Stimulated activated CD4-positive, alpha-beta T cell treated with anti-CD3 and anti-CD28 coated beads, Interleukin-1b, Interleukin-23, amount 100 ng/mL, for 48 hours (primary cell): ENCODE data around the gene ZSCAN10.
A peak's percentile ranks its signal among the peaks of the same experiment; 100 is the strongest.
"Not testable (repeated sequence)": the region's sequence is repeated elsewhere in the genome, so short reads cannot be mapped to it uniquely, and the experiment has no call there.

Source experiments
- DNase-seq: peaks from one replicate; pipeline ENCODE4 v3.0.0-alpha.2; 2020

The ZSCAN10 gene

DNA sequence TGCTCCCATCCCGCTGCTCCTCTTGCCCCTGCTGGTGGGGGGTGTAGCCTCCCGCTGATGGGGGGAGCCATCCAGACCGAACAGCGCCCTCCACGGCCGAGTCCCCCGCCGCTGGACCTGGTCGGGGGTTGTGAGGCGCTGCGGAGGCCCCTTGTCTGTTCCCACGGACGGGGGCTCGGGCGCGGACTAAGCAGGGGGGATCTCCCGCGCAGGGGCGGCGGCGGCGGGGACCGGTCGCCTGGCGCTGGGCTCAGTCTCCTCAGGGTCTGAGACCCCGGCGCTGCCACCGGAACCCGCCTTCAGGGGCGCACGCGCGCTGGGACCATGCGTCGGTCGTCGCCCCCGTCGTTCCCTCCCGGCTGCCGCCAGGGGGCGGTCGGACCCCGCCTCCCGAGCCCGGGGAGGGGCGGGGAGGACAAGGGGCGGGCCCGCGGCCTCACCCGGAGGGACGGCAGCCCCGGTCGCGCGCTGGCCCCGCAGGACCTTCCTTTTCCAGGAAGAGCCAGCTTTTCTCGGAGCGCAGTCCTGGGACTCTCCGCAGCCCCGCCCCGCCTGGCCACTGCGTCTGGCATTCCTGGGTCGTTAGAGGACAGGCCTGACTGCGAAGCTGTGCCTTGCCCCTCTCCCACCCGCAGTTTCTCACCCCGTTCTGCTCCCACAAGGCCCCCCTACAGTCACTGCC, 39.9 kb downstream of the ZSCAN10 start:
- DNase-seq: peak; percentile 84

DNA sequence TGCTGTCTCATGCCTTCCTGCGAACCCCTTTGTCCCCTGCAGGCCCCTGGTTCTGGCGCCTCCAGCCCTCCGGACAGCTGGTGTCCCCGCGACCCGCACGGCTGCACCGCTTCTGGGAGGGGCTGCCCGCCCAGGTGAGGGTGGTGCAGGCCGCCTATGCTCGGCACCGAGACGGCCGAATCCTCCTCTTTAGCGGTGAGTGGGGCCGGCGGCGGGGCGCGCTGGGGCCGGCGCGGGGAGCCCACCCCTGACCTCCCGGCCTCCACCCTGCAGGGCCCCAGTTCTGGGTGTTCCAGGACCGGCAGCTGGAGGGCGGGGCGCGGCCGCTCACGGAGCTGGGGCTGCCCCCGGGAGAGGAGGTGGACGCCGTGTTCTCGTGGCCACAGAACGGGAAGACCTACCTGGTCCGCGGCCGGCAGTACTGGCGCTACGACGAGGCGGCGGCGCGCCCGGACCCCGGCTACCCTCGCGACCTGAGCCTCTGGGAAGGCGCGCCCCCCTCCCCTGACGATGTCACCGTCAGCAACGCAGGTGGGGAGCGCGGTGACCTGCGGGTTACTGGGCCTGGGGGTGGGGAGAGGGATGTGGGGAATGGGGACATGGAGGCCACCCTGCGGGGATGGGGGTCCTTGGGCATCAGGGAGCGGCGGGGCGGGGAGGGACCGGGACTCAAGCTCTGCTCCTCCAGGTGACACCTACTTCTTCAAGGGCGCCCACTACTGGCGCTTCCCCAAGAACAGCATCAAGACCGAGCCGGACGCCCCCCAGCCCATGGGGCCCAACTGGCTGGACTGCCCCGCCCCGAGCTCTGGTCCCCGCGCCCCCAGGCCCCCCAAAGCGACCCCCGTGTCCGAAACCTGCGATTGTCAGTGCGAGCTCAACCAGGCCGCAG, 40.7 kb downstream of the ZSCAN10 start:
- DNase-seq: peak; percentile 37

DNA sequence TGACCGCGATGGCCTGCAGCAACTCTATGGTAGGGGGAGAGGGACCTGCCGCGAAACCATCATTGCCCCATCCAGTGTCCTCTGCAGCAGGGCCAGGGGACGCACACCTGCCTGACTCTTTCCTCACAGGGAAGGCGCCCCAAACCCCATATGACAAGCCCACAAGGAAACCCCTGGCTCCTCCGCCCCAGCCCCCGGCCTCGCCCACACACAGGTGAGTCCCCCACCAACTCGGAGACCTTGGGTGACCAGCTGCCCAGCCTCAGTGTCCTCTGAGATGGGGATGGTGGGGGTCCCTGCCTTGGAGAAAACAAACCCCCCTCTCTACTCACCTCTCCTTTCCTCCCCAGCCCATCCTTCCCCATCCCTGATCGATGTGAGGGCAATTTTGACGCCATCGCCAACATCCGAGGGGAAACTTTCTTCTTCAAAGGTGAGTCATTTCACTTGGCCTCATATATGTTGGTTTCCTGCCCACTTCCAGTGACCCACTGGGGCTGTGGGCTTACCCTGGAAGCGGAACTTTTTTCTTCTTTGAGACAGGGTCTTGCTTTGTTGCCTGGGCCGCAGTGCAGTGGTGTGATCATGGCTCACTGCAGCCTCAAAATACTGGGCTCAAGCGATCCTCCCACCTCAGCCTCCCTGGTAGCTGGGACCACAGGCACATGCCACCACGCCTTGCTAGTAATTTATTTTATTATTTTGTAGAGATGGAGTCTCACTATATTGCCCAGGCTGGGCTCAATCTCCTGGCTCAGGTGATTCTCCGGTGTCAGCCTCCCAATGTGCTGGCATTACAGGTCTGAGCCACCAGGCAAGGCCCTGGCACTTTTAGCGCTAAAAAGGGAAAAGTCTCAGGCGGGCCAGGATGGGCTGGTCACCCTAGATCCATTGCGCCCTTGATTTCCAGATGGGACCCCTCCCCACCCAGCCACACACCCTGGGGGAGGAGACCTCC, 41.6 kb downstream of the ZSCAN10 start:
- no peak for DNase-seq

- DNase-seq: no peak
Observed at GRCh38 chr16:3056336-3057180, 42.5 kb downstream of the ZSCAN10 start.

GRCh38 chr16:3055734-3056115, 43.4 kb downstream of the ZSCAN10 start:
- DNase-seq: not testable (repeated sequence)

DNA sequence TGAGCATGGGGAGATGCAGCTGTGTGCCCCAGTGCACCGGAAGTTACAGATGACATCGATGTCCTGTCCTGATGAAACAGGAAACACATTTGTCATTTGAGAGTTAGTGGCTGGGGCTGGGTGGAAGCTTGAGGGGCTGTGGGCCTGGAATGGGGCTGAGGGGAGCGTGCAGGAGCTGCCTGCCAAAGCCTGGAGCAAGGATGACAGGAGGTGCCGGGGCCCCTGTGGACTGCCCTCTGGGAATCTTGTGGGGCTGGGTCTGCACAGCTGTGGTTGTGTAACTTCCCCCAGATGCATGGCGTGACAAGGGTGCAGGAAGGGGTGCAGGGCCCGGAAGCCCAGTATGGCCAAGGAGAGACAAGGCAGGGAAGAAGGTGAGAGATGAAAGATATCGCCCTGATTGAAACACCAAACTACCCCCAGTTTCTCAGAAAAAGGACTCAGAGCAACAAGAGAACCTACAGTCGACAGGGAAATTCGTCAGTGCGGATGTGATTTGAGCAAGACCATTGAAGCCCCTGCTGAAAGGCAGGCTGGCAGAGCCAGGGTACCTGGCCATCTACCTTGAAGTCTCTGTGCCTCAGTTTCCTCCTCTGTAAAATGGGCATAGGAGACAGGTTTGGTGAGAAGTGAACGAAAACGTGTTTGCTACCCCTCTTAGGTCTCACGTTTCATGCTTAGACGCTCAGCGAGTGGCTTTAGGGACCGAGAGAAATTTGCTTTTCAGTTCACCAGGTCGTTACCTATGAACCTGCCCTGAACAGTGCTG, 43.9 kb downstream of the ZSCAN10 start:
- no peak for DNase-seq

GRCh38 chr16:3053330-3053710, 45.8 kb downstream of the ZSCAN10 start:
- not testable (repeated sequence) for DNase-seq

- not testable (repeated sequence) for DNase-seq
Observed at GRCh38 chr16:3052571-3053329, 46.3 kb downstream of the ZSCAN10 start.

- no peak for DNase-seq
Observed at GRCh38 chr16:3051494-3051893, 47.6 kb downstream of the ZSCAN10 start.

DNA sequence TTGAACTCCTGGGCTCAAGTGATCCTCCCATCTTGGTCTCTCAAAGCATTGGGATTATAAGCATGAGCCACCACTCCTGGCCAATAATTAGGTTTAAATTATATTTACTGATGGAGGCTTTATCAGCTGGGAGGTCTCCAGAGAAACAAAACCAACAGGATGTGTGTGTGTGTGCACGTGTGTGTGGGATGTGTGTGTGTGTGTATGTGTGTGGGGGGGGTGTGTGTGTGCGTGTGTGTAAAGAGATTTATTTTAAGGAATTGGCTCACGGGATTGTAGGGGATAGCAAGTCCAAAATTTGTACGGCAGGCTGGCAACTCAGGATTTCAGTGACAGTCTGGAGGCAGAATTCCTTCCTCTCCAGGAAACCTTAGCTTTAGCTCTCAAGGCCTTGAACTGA, 48.1 kb downstream of the ZSCAN10 start:
- DNase-seq: no peak

DNA sequence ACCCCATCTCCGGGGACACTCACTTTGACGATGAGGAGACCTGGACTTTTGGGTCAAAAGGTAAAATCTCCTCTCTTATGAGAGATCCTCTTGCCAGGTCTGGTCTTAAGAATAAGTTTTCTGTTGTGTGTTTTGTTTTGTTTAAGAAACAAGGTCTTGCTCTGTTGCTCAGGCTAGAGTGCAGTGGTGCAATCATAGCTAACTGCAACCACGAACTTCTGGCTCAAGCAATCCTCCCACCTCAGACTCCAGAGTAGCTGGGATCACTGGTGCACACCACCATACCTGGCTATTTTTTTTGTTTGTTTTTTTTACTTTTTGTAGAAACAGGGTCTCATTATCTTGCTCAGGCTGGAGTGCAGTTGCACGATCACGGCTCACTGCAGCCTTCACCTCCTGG, 48.6 kb downstream of the ZSCAN10 start:
- no peak for DNase-seq

DNA sequence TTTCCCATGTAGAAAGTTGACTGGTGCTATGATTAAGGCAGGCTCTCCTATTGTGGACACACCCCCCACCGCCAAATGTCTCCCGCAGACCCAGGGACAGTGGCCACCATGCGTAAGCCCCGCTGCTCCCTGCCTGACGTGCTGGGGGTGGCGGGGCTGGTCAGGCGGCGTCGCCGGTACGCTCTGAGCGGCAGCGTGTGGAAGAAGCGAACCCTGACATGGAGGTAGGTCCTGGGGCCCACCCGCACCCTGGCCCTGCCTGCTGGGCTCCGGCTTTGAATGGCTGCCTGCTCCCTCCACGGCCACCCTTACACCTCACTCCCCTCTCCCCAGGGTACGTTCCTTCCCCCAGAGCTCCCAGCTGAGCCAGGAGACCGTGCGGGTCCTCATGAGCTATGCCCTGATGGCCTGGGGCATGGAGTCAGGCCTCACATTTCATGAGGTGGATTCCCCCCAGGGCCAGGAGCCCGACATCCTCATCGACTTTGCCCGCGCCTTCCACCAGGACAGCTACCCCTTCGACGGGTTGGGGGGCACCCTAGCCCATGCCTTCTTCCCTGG, 49.1 kb downstream of the ZSCAN10 start:
- DNase-seq: no peak

- DNase-seq: no peak
Observed at GRCh38 chr16:3047387-3047720, 51.7 kb downstream of the ZSCAN10 start.

GRCh38 chr16:3046641-3047386, 52.3 kb downstream of the ZSCAN10 start:
- no peak for DNase-seq

GRCh38 chr16:3045758-3046640, 53.1 kb downstream of the ZSCAN10 start, which contains the start of gene MMP25:
MMP25 (plus strand) TSS chr16:3046561; CDS start chr16:3046918, 357 bp downstream.
- DNase-seq: no peak

DNA sequence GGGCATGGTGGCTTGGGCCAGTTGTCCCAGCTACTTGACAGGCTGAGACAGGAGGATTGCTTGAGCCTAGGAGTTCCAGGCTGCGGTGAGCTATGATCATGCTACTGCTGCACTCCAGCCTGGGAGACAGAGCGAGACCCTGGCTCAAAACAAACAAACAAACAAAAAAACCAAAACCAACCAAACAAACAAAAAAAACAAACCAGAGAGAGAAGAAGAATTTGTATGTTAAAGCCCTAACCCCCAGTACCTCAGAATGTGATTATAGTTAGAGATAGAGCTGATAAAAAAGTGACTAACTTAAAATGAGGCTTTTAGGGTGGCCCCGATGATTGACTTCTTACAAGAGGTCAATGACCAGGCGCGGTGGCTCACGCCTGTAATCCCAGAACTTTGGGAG, 54.4 kb downstream of the ZSCAN10 start:
- DNase-seq: no peak

- no peak for DNase-seq
Observed at GRCh38 chr16:3042376-3042775, 56.7 kb downstream of the ZSCAN10 start.

DNA sequence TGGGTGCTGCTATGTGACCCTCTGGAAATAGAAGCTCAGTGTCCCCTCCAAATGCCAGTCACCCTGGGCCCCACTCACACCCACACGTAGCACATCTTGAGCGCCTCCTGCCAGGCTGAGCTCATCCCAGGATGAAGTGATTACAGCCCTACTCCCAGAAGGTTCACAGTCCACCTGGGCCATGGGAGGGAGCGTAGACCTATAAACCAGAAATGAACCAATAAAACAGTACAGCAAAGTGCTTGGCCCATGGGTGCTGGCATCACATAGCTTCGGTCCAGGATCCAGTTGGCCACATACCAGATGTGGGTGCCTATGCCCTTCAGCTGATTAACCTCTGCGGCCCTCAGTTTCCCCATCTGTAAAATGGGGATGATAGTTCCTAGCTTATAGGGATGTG, 60.2 kb downstream of the ZSCAN10 start:
- DNase-seq: no peak
